Myocyte (in vitro differentiated cells): Measurements from ENCODE around the gene ST3GAL3. TPM values are rescaled to one million over a fixed set of nuclear protein-coding genes. Genes with fewer than 3 reads are reported as not detected.
"Not testable (repeated sequence)": the region's sequence is repeated elsewhere in the genome, so short reads cannot be mapped to it uniquely, and the experiment has no call there.

ENCODE experiments used
- DNase-seq: peaks from one replicate; pipeline ENCODE4 v3.0.0-alpha.2; 2012; ENCODE audit warnings: low read depth
- total RNA-seq: library from RNA; depleted of rRNA; stranded (reverse); fragments of >200 nt; gene quantifications from 2 replicates; pipeline ENCODE4 v1.2.3, GENCODE V29; 2014

ST3GAL3 gene
- total RNA-seq, 1 donor from 2014 or later = 33.7 TPM

DNA sequence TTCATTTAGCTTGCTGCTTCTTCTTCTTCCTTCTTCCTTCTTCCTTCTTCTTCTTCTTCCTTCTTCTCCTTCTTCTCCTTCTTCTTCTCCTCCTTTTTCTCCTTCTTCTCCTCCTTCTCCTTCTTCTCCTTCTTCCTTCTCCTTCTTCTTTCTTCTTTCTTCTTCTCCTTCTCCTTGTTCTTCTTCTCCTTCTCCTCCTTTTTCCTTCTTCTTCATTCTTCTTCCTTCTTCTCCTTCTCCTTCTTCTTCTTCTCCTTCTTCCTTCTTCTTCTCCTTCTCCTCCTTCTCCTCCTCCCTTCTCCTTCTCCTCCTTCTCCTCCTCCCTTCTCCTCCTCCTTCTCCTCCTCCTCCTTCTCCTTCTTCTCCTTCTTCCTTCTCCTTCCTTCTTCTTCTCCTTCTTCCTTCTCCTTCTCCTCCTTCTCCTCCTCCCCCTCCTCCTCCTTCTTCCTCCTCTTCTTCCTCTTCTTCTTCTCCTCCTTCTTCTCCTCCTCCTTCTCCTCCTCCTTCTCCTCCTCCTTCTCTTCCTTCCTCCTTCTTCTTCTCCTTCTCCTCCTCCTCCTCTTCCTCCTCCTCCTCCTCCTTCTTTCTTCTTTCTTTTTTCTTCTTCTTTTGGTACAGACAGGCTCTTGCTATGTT lies 110.1 kb downstream of the ST3GAL3 start:
- DNase-seq = no peak

GRCh38 chr1:43818691-43819090 lies 111.4 kb downstream of the ST3GAL3 start:
- DNase-seq = no peak

- DNase-seq = no peak
Measured at GRCh38 chr1:43819357-43819756, 112.0 kb downstream of the ST3GAL3 start.

- DNase-seq = no peak
Measured at GRCh38 chr1:43821471-43821870, 114.1 kb downstream of the ST3GAL3 start.

DNA sequence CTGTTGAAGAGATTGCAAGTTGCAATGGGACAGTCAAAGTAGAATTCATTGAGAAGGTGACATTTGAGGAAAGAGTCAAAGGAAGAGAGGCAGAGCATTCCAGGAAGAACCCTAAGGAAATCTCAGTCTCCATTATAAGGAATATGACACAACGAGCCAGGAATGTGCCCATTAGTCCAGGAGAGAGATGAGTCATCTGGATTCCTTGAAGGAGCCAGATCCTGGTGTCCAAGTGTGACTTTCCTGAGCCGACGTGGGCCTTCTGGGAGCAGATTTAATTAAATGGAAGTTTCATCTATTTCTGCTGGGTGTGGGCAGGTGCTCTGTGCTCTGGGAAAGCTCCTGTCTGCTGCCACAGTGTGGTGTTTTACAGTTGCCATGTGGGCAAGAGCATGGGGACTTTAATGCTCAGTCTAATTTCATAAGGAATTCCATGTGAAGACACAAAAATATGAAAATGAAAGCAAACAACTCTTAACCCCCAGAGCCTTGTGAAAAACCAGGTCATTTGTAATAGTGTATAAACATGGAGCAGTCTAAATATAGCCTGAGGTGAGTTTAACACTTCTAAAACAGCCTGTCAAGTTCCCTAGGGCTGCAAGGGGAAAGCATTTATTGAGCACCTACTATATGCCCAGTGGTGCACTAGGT lies 114.8 kb downstream of the ST3GAL3 start:
- DNase-seq = peak; percentile 90

DNA sequence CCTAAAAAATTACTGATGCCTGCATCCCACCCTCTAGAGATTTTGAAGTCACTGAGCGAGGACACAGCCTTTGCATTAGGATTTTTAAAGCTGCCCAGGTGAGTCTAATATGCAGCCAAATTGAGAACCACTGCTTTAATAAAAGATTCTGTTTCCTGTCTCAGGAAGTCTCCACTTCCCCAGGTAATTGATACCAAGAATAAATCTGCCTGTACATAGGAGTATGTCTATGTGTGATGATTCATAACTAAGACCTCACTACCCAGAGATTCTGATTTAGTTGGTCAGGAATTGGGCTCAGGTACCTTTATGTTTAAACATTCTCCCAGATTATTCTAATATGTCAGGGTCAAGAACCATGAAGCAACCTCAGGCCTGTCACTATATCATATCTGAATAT lies 117.5 kb downstream of the ST3GAL3 start:
- no peak for DNase-seq

DNA sequence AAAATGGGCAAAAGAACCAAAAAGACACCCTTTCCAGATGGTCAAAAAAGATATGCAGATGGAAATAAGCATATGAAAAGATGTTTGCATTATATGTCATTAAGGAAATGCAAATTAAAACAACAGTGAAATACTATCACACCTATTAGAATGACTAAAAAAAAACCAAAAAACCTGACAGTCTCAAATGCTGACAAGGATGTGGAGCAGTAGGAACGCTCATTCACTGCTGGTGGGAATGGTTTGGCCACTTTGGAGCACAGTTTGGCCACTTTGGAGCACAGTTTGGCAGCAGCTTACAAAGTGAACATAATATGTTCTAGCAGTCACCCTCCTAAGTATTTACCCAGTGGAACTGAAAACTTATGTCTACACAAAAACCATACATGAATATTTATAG lies 121.2 kb downstream of the ST3GAL3 start:
- DNase-seq = no peak

DNA sequence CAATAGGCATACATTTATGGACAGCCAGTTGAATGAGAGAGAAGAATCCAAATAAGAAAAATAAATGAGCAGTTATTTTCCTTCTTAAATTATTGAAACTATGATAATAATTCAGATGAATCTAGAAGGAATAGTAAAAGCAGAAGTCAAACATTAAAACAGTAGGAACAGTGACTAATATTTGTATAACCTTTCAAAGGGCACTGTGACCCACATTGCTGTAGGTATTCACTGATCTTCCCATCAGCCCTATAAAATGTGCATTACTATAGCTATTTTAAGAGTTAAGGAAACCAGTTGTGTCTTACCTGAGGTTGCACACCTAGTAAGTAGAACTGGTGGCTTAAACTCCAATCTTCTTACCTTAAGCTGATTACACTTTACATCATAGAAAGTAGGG lies 123.5 kb downstream of the ST3GAL3 start:
- no peak for DNase-seq

DNA sequence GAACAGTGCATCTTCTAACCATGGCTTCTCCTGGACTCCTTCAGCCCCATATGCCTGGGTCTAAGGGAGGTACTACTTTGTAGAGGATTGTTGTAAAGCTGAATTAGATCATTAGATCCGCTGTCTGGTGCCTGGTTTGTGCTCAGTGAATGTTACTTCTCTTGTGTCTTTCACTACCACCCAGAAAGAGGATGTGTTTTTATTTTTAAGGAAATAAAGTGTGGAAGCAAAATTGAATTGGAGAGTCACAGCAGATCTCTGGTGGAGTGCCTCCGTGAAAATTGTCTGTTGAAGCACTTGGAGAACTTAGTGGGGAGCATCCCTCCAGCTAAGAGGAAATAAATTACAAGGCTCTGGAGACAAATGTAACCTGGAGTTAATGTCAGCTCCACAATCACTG lies 124.5 kb downstream of the ST3GAL3 start:
- DNase-seq = no peak

GRCh38 chr1:43832255-43832654 lies 124.9 kb downstream of the ST3GAL3 start:
- DNase-seq = peak; percentile 57

DNA sequence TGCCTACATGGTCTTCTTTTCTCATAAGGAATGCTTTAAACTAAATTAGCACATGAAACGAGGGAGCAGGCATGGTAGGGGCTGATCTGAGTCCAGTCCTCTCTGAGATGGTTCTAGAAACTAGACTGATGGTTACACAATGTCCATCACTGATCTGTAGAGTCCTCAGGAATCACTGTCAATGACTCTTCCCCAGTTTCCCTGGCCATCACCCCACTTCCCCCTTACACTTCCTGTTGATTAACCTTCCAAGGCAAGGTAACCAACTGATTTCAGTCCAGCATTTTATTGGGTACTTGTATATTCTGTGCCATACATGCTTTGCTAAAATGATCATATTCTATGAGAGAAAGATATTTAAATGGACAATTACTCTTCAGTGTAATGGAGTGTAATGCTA lies 125.7 kb downstream of the ST3GAL3 start:
- DNase-seq = no peak

GRCh38 chr1:43833902-43834279 lies 126.6 kb downstream of the ST3GAL3 start:
- not testable (repeated sequence) for DNase-seq

GRCh38 chr1:43834280-43835081 lies 127.1 kb downstream of the ST3GAL3 start:
- DNase-seq = peak; percentile 95

GRCh38 chr1:43835082-43836021 lies 128.0 kb downstream of the ST3GAL3 start:
- peak; percentile 98 for DNase-seq

DNA sequence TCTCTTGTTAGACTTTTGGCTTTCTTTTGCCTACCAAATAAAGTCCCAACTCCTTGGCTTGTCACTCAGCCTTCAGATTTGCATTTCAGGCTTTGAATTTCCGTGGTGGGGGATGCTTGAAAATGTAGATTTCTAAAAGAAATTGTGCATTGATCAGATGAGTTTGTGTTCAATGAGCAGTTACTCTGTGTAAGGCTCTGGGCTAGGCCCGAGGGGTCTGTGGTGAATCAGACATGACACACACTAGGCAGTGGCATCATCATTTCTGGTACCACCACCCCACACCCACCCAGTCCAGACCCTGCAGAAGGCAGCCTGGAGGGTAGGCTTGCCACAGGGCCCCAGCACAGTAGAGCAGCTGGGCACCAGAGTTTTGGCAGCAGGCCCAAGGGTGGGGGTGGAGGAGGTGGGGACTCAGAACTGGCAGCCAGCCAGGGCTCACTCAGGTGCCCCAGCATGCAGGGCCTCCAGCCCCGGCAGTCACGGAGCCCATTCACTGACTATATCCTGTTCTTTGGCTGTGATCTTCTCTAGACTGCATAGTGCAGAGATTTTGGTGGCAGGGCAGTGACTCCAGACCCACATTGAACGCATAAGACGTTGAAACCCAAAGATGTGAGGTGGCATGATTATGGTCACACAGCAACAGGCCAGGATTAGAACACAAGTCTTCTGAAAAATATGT lies 129.1 kb downstream of the ST3GAL3 start:
- DNase-seq = peak; percentile 91

- DNase-seq = no peak
Measured at GRCh38 chr1:43839056-43839455, 131.7 kb downstream of the ST3GAL3 start.

DNA sequence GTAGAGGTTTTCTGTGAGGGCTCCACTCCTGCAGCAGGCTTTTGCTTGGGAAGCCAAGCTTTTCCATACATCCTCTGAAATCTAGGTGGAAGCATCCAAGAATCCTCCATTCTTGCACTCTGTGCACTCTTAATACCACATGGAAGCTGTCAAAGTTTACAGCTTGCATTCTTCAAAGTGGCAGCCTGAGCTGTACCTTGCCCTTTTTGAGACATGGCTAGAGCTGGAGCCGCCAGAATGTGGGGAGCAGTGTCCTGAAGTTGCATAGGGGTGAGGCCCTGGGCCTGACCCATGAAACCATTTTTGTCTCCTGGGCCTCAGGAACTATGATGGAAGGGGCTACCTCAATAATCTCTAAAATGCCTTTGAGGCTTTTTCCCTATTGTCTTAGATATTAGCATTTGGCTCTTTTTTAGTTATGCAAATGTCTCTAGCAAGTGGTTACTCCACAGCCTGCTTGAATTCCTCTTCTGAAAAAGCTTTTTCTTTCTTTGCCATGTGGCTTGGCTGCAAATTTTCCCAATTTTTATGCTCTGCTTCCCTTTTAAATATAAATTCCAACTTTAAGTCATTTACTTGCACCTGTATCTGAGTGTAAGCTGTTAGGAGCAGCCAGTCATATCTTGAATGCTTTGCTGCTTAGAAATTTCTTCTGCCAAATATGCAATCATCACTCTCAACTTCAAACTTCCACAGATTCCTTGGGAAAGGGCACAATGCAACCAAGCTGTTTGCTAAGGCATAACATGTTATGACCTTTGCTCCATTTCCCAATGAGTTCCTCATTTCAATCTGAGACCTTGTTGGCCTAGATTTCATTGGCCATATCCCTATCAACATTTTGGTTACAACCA lies 134.2 kb downstream of the ST3GAL3 start:
- DNase-seq = no peak

- no peak for DNase-seq
Measured at GRCh38 chr1:43842175-43842498, 134.8 kb downstream of the ST3GAL3 start.

GRCh38 chr1:43843684-43844083 lies 136.3 kb downstream of the ST3GAL3 start:
- DNase-seq = no peak

- DNase-seq = no peak
Measured at GRCh38 chr1:43844114-43844513, 136.8 kb downstream of the ST3GAL3 start.
